Fibroblast of peridontal ligament (primary cell): Measurements from ENCODE around the gene SLC25A4.
"Not testable (repeated sequence)": the region's sequence is repeated elsewhere in the genome, so short reads cannot be mapped to it uniquely, and the experiment has no call there.

Experiments used
- DNase-seq: peaks from one replicate; pipeline ENCODE4 v3.0.0-alpha.2; 2010; ENCODE audit errors: extremely low read depth

Gene SLC25A4

DNA sequence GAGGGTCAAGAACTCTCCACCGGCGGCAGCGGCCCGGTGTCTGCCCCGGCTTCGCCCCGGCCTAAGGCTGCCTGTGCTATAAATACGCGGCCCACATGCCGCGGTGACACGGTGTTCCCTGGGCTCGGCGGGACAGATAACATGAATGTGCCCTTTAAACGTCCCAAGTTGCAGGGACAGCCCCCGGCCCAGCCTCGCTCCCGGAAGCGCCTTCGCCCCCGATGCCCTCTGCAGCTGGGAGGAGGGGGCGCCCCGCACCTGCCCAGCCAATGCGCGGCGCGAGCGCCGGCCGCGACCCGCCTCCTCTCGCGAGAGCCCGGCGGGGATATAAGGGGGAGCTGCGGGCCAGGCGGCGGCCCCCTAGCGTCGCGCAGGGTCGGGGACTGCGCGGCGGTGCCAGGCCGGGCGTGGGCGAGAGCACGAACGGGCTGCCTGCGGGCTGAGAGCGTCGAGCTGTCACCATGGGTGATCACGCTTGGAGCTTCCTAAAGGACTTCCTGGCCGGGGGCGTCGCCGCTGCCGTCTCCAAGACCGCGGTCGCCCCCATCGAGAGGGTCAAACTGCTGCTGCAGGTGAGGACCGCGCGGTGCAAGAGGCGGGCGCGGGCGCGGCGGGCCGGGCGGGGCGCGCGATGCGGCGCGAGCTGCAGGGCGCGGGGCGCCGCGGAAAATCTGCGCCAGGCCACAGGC, at the start of gene SLC25A4:
SLC25A4 (plus strand) TSS at position 355 of the 689 bp plus-strand sequence; CDS start at position 462, 107 bp downstream.
- peak; percentile 60 for DNase-seq

DNA sequence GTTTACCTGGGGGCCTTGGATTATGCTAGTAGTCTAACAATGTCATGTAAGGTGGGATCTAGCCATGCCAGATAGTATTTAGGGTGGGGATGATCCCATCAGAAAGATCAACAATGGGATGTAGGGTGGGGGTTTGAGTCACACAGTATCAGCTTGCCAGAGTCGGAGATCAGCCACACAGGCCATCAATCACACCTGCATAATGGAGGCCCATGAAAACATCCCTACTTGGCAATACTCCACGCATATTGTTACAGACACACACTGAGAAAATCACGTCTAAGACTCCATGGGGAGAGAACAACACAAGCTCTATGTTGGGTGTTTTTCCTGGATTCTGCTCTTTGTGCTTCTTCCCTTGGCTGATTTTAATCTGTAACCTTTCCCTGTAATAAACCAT, 49.5 kb upstream of the SLC25A4 start:
- no peak for DNase-seq

DNA sequence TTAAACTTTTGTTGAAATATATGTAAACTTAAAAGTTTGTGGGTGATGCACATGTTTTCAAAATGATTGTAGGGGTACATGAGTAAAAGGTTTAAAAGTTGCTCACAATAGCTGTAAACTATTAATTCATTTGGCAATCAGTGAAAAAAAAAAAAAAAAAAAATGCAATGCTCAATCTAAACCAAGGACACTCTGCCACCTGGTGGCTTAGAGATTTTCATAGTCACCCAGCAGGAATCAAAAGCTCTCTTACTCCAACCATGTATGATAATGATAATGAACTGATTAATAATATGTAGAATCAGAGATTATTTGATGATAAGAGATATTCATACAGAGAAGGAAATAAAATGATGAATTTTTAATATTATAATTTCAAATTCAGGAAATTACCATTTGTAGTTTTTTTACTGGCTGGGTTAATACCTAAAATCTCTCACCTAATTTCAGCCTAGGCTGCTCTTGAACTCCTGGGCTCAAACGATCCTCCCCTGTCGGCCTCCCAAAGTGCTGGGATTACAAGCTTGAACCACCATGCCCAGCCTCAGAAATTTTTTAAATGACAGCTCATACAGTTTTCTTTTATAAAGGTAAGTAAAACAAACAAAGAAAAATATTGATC, 46.9 kb upstream of the SLC25A4 start:
- peak; percentile 60 for DNase-seq

DNA sequence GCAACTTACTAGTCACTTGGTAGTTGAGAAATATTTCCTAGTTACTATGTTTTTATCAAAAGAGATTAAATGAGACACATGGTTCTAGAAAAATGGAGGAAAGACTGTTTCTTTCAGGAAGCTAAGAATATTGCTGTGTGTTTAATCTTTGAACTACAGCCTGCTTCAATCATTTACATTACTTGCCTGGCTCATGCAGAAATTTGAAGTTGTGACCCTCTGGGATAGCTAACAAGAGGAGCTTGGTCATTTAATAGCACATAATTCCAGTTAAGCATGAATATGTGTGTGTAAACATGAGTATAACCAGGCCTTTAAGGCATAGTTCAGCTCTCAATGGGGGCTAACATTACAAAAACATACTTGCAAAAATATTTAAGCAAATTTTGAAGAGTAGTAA, 44.6 kb upstream of the SLC25A4 start:
- DNase-seq, result no peak

DNA sequence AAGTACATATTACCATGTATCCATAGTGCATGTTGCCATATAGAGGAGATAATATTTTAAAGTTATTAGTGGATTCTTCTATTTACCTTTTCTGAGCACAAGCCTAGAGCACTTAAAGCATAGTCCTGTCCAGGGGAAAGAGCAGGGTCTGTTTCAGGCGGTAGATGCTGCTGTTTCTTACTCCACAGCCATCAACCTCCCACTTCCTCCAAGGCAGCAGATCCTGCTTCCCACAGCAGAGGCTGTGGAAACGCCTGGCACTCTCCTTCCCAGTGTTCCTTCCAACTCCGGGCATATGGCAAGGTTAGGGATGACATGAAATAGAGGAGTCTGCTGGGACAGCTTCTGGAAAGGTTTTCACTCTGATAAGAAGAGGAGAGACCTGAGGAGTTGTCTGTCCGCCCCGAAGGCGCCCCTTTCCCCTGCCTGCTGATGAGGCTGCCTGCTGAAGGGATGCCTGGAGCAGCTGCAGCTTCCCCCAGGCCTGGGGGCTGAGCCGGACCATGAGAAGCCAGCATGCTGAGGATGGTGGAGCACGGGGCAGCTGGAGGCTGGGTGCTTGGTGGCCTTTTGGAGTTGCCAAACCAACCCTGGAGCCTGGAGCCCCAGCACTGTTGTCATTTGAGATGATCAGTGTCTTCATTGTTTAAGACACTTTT, 43.9 kb upstream of the SLC25A4 start:
- DNase-seq, result no peak

DNA sequence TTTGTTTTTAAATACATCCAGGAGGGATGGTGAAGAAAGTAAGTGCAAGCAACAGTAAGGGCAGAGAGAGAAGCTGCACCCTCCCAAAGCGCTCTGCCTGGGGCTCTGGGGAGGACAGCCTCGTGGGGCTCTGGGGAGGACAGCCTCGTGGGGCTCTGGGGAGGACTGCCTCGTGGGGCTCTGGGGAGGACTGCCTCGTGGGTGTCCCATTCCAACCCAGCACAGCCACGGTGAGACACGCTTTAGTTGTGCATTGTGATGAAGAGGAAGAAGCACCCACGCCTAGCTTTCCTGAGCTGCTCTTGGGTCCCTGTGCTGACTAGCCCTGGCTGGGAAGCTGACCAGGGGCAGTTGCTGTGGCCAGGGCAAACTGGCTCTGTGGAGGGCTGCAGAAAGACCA, 43.1 kb upstream of the SLC25A4 start:
- no peak for DNase-seq

DNA sequence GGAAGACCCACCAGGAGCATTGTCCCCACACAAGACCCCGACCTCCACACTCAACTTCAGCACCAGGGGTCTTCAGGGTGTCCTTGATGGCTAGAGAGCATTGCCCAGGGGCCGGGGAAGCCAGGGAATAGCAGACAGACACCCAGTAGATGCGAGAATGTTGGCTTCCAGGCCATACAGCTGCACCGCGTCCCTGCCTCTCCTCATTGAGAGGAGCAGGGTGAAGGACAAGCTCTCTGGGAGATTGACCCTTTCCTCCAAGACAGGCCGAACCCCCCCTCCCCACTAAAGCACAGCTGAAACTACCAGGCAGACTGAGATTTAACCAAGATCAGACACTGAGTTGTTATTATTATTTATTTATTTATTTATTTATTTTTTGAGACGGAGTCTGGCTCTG, 42.6 kb upstream of the SLC25A4 start:
- DNase-seq, result no peak

DNA sequence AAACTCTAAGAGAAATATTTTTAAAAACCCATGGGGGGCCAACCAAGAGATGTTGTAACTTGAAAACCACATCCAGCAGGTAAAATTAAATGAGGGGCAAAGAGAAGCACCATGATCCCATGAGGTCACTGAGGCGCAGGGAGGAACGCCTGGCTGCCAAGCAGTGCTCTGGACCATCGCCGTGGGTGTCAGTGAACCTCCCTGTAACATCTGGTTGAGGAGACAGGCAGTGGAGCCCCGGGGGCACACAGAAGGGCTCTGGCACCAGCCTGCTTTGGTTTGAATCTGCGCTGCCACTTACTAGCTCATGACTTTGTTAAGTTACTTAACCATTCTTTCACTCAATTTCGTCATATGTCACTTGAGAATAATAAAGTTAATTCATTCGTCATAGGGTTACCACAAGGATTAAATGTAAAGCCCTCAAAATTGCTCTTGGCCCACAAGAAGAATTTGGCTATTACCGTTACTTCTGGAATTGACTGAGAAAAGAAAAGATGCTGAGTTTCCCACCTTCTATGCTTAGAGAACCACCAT, 41.6 kb upstream of the SLC25A4 start:
- DNase-seq, result no peak

DNA sequence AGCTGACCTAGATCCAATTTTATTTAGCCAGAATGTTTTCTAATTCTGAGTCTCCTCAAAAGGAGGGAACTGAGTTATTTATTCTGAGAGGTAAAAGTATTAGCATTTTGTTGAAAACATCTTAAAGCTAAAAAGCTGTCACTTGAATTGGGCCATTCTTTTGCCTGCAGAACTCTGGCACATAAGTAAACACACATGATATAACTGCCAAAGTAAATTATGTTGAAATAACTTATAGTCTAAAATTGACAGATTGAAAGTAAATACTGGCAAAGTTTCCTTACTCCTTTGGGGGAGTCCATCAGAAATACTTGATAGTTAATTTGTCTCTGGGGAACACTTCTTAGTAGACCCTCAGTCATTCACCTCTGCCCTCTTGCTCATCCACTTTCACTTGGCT, 38.3 kb upstream of the SLC25A4 start:
- no peak for DNase-seq

DNA sequence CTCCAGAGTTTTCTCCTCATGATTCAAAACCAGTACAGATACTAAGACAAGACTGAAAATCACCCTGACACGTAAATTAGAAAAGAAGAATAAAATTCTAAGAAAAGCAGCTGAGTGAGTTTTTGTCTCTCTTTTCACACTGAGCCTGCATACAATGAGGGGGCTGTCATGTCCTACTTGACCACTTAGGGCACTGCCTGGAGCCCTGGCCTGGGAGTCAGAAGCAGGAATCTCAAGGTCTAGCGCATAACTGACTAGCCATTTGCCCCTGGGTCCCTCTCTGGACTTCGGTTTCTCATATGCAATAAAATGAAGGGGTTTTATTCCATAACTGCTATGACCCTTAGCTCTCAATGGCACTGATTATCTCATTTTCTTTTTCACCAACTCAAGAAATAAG, 36.7 kb upstream of the SLC25A4 start:
- no peak for DNase-seq

DNA sequence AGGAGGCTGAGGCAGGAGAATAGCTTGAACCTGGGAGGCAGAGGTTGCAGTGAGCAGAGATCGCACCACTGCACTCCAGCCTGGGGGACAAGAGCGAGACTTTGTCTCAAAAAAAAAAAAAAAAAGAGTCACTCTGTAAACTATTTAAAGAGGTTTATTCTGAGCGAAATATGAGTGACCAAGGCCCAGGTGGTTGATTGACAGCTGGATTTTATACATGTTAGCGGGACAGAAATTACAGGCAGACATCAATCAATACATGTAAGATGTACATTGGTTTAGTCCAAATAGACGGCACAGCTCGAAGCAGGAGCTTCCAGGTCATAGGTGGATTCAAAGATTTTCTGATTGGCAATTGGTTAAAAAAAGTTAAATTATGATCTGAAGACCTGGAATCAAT, 35.5 kb upstream of the SLC25A4 start:
- not testable (repeated sequence) for DNase-seq

DNA sequence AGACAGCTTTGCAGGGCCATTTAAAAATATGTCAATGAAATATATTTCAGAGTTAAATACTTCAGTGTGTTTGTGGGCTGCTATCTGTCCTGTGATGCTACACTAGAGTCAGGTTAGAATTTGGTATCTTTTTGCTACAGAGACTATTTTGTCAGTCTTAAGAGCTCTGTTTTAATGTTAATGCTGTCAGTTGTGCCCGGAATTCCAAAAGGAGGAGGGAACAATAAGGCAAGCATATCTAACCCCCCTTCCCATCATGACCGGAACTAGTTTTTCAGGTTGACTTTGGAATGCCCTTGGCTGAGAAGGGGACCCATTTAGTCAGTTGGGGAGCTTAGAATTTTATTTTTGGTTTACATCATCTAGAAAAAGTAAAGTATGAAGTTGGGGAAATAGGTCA, 34.9 kb upstream of the SLC25A4 start:
- no peak for DNase-seq

DNA sequence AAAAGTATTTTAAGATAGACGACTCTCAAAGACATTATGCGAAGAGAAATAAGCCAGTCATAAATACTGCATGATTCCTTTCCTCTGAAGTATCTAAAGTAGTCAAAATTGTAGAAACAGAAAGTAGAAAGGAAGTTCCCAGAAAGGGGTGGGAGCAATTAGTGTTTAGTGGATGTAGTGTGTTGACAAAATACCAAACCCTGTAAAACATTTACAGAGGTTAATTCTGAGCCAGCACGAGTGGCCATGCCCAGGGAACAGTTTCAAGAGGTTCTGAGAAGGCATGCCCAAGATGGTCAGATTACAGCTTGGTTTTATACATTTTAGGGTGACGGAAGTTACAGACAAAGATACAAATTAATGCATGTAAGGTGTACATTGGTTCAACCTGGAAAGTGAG, 34.4 kb upstream of the SLC25A4 start:
- DNase-seq, result no peak

DNA sequence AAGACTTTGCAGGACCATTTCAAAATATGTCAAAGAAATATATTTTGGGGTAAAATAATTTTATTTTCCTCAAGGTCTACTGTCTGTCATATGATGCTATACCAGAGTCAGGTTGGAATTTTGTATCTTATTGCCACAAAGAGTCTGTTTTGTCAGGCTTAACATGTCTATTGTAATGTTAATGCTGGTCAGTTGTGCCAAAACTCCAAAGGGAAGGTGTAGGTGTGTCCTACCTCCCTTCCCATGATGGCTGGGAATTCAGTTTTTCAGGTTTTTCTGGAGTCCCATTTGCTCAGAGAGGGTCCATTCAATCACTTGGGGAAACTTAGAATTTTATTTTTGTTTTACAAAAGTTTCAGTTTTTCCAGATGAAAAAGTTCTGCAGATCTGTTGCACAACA, 33.3 kb upstream of the SLC25A4 start:
- DNase-seq, result no peak

DNA sequence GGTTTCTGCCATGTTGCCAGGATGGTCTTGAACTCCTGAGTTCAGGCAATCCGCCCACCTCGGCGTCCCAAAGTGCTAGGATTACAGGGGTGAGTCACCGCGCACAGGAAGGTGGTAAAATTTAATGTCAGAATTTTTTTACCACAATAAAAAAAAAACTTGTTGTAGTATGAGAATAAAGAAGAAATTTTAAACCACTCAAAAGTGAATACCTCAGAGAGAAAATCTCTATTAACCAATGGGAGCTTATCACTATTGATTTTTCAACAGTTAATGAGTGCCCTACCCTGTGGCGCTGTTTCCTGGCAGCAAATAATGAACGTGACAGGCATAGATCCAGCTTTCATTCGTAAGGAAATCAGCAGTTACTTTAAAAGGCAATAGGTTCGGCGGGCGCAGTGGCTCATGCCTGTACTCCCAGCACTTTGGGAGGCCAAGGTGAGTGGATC, 32.7 kb upstream of the SLC25A4 start:
- DNase-seq, result no peak

DNA sequence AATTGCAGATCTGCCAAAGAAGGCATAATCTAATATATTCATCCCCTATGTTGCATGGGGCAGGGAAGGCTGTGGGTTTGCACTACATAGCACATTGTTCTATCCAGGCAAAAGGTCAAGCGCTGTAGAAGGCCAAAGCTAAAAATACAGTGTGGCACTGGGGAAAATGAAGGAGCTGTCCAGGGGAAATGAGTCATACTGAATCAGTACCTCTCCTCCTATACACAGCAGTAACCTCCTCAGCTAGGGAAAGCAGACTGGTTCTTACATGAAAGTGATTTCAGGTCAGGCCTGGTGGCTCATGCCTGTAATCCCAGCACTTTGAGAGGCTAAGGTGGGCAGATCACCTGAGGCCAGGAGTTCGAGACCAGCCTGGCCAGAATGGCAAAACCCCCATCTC, 31.0 kb upstream of the SLC25A4 start:
- peak; percentile 93 for DNase-seq

DNA sequence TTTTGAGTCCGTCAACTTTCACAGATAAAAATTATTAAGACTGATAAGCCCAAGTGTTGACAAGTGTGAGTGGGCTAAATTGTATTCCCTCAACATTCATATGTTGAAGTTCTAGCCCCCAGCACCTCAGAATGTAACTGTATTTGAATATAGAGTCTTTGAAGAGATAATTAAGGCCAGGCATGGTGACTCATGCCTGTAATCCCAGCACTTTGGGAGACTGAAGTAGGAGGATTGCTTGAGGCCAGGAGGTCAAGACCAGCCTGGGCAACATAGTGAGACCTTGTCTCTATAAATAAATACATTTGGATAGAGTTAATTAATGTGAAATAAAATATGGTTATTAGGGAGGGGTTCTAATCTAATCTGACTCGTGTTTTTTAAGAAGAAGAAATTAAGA, 29.7 kb upstream of the SLC25A4 start:
- DNase-seq, result no peak

DNA sequence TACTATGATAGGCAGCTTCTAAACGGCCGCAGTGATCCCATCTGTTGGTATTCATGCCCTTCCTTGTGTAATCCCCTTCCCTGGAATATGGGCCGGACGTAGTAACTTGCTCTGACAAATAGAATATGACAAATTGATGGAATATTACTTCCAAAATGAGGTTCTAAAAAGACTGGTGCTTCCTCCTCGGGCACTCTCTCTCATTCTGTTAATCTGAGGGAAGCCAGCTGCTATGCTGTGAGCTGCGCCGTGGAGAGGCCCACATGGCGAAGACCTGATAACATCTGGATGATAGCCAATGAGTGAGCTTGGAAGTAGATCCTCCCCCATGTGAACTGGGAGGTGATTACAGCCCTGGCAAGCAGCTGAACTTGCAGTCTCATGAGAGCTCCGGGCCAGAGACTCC, 27.2 kb upstream of the SLC25A4 start:
- peak; percentile 72 for DNase-seq

DNA sequence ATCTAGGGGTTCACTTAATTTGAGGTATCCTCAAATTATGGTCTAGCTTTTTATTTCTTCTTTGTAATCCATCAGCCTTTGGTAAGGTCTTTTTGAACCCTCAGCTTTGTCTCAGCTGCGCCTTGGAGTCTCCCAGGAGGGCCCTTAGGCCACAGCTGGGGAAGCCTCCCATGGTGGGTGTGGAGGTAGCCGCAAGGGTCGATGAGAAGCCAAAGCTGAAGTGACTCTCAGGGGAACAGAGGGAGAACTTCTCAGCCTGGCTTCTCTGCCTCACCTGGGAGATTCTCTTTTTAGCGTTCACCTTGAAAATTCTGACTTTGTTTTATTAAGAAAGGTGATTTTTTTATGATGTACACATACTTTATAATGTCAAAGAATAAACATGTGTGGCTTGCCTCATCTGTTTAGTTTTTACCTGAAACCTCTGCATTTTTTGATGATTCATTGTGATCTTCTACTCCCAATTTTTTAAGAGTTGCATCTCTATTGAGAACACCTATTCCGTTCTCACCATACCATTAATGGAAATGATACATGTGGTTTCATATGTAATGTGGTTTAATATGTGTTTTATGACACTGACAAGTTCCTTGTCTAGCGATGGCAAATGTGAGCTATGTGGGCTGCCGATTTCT, 25.6 kb upstream of the SLC25A4 start:
- DNase-seq, result no peak

DNA sequence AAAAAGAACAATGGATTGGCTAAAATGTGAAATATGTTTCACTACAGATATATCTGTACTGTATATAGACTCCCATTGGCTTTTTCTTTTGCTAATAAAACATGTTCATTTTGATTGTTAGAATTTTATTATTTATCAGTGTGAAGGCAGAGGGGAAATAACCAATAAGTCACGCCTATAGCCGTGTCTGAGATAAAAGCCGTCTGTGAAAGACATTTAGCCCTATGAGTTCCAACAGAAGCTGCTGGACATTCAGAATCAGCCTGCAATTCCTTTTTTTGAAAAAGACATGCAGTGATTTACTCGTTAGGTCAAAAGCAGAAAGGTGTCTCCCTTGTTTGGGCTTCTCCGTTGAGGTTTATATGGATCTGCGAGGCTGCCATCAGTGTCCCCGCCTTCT, 24.2 kb upstream of the SLC25A4 start:
- DNase-seq, result no peak

DNA sequence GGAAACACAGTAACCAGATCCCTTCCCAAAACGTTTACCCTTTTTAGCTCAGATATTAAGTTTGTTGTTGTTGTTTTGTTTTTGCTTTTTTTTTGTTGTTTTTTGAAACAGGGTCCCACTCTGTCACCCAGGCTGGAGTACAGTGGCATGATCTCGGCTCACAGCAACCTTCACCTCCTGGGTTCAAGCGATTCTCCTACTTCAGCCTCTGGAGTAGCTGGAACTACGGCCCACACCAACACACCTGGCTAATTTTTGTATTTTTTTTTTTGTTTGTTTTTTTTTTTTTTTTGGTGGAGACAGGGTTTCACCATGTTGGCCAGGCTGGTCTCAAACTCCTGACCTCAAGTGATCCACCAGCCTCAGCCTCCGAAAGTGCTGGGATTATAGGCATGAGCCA, 23.6 kb upstream of the SLC25A4 start:
- not testable (repeated sequence) for DNase-seq

DNA sequence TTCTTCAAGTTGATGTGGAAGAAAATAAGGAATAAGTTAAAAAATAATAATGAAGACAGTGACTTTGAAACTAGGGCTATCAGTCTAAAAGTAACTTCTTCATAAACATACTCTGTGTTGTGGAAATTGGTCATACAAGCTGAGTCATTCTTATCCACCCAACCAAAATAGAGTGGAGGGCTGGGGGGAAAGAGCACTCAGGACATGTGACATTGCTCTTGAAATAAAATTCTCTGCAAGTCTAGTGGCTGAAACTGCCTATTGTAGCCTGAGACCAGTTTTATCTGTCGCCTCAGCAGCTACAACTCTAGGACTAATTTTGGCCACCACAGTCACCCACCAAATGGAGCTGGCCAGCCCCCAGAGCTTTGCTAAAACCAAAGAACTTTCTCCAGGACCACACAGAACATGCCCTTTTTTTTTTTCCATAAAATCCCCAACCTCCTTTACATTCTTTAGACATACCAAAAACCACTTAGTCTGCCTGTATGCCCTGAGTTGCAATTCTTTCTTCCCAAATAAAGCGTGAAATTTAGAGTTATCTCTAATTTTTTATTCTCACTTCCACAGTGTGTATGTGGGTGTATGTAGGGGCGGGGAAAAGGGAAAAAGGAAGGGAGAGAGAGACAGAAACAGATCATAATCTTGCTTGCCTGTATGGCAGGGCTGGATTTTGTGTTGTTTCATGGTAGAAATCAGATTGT, 23.0 kb upstream of the SLC25A4 start:
- DNase-seq, result no peak
